Endodermal cell (in vitro differentiated cells): ENCODE results near the gene ZDHHC11. TPM values are rescaled to one million over a fixed set of nuclear protein-coding genes. Genes with fewer than 3 reads are reported as not detected.

Experiments used
- DNase-seq: peaks from one replicate; pipeline ENCODE4 v3.0.0-alpha.2; 2017
- H3K27ac ChIP-seq: 2 replicates; pipeline ENCODE4 v1.5.1; 2013; ENCODE audit warnings: mild to moderate bottlenecking, low read depth, low read length, moderate library complexity
- H3K27me3 ChIP-seq: 2 replicates; pipeline ENCODE4 v1.6.1; 2013; ENCODE audit warnings: mild to moderate bottlenecking, low read length, moderate library complexity; ENCODE audit not compliant: insufficient read depth, control insufficient read depth, poor library complexity, severe bottlenecking
- H3K36me3 ChIP-seq: 2 replicates; pipeline ENCODE4 v1.7.0; 2013; ENCODE audit warnings: mild to moderate bottlenecking, low read length, moderate library complexity; ENCODE audit not compliant: control insufficient read depth, insufficient read depth
- H3K4me1 ChIP-seq: one replicate; pipeline ENCODE4 v1.7.0; 2013; ENCODE audit warnings: low read length; ENCODE audit not compliant: control insufficient read depth, insufficient read depth
- H3K4me3 ChIP-seq: 2 replicates; pipeline ENCODE4 v1.5.1; 2013; ENCODE audit warnings: mild to moderate bottlenecking, low read length, moderate library complexity
- H3K9ac ChIP-seq: 2 replicates; pipeline ENCODE4 v1.6.1; 2013; ENCODE audit warnings: mild to moderate bottlenecking, low read length, moderate library complexity; ENCODE audit not compliant: poor library complexity, severe bottlenecking; ENCODE audit errors: extremely low read depth
- H3K9me3 ChIP-seq: 2 replicates; pipeline ENCODE4 v1.6.1; 2013; ENCODE audit warnings: mild to moderate bottlenecking, low read length, moderate library complexity; ENCODE audit not compliant: control insufficient read depth
- H3K27ac Mint-ChIP-seq: 2 replicates; pipeline ENCODE4 v1.8.0; 2020; ENCODE audit warnings: mixed read lengths
- H3K27me3 Mint-ChIP-seq: 2 replicates; pipeline ENCODE4 v1.8.0; 2021; ENCODE audit warnings: mild to moderate bottlenecking, mixed read lengths; ENCODE audit not compliant: insufficient read depth
- H3K36me3 Mint-ChIP-seq: 2 replicates; pipeline ENCODE4 v1.8.0; 2020; ENCODE audit warnings: low read depth, mixed read lengths
- H3K4me1 Mint-ChIP-seq: 2 replicates; pipeline ENCODE4 v1.8.0; 2020; ENCODE audit warnings: mixed read lengths
- H3K4me3 Mint-ChIP-seq: 2 replicates; pipeline ENCODE4 v1.8.0; 2020; ENCODE audit warnings: mild to moderate bottlenecking, moderate library complexity, mixed read lengths
- H3K9me3 Mint-ChIP-seq: 2 replicates; pipeline ENCODE4 v1.8.0; 2020; ENCODE audit warnings: mild to moderate bottlenecking, mixed read lengths
- CTCF ChIP-seq: fragments of 200-600 bp; sonication (generic); conservative IDR thresholded peaks from 2 replicates; pipeline ENCODE4 v1.5.0; 2021; ENCODE audit warnings: antibody characterized with exemption, mild to moderate bottlenecking
- WGBS, 2 experiments: methylation state at CpG; one replicate each; pipeline versions ENCODE4 v1.1.5 to v1.1.7; 2013; ENCODE audit warnings: missing lambda C conversion rate in 2 of 2, mixed read lengths in 1 of 2; ENCODE audit not compliant: insufficient coverage in 1 of 2, insufficient read length in 1 of 2; 5-methylcytosine and 5-hydroxymethylcytosine counted together
- total RNA-seq, 2 donors: library from RNA; stranded (reverse); fragmentation: NEBNext Ultra II Directional in 1 of 2; extraction: Animal tissue kit (Norgen Biotek cat#: 25700) in 1 of 2; gene quantifications; 2 replicates in 1 of 2; 3 replicates in 1 of 2; pipeline ENCODE4 v1.2.1, GENCODE V29; 2021

Gene ZDHHC11
- total RNA-seq, 2 donors from 2014 or later, result 10.6 to 28.9 TPM

GRCh38 chr5:758698-759053 lies 92.1 kb downstream of the ZDHHC11 start:
- H3K27ac Mint-ChIP-seq, result no peak overlapping the region
- H3K27me3 Mint-ChIP-seq, result peaks cover 7% of the 10 kb centered on the region
- H3K36me3 ChIP-seq, result no peaks in the 10 kb centered on the region
- WGBS, 2 experiments, result 97% methylated on average over 9 to 15 of the region's 15 CpGs
- no peak for DNase-seq
- peaks cover 4% of the 10 kb centered on the region for H3K4me1 ChIP-seq
- H3K36me3 Mint-ChIP-seq, result no peaks in the 10 kb centered on the region
- H3K4me3 Mint-ChIP-seq, result no peak overlapping the region
- no peak for TF ChIP-seq CTCF
- H3K27ac ChIP-seq, result peak overlapping the region; percentile 81
- H3K9ac ChIP-seq, result no peak overlapping the region
- no peak overlapping the region for H3K4me3 ChIP-seq
- H3K9me3 Mint-ChIP-seq, result peaks cover 2% of the 10 kb centered on the region
- no peaks in the 10 kb centered on the region for H3K27me3 ChIP-seq
- H3K4me1 Mint-ChIP-seq, result no peaks in the 10 kb centered on the region
- no peaks in the 10 kb centered on the region for H3K9me3 ChIP-seq

GRCh38 chr5:757931-758697 lies 92.7 kb downstream of the ZDHHC11 start:
- Mint-ChIP-seq H3K27me3 (peaks cover 7% of the 10 kb centered on the region), H3K9me3 (no peaks in the 10 kb centered on the region), H3K4me3 (no peak overlapping the region), H3K4me1 (no peaks in the 10 kb centered on the region), H3K27ac (no peak overlapping the region), H3K36me3 (no peaks in the 10 kb centered on the region)
- H3K9ac ChIP-seq, result no peak overlapping the region
- WGBS, 2 experiments, result 85 to 88% methylated on average over 15 to 21 of the region's 21 CpGs
- no peak for TF ChIP-seq CTCF
- H3K4me3 ChIP-seq, result no peak overlapping the region
- H3K27ac ChIP-seq, result peak overlapping the region; percentile 81
- DNase-seq, result peak; percentile 67
- H3K9me3 ChIP-seq, result no peaks in the 10 kb centered on the region
- no peaks in the 10 kb centered on the region for H3K27me3 ChIP-seq
- H3K4me1 ChIP-seq, result peaks cover 4% of the 10 kb centered on the region
- no peaks in the 10 kb centered on the region for H3K36me3 ChIP-seq

- H3K27me3 ChIP-seq, result no peaks in the 10 kb centered on the region
- peak overlapping the region; percentile 11 for H3K27ac Mint-ChIP-seq
- WGBS, 2 experiments, result 91 to 92% methylated on average over 10 to 15 of the region's 15 CpGs
- H3K4me1 Mint-ChIP-seq, result no peaks in the 10 kb centered on the region
- TF ChIP-seq CTCF, result no peak
- peaks cover 4% of the 10 kb centered on the region for H3K4me1 ChIP-seq
- no peaks in the 10 kb centered on the region for H3K36me3 ChIP-seq
- peaks cover 7% of the 10 kb centered on the region for H3K27me3 Mint-ChIP-seq
- no peak for DNase-seq
- H3K36me3 Mint-ChIP-seq, result no peaks in the 10 kb centered on the region
- H3K9me3 Mint-ChIP-seq, result no peaks in the 10 kb centered on the region
- no peak overlapping the region for H3K4me3 ChIP-seq
- H3K9me3 ChIP-seq, result no peaks in the 10 kb centered on the region
- H3K27ac ChIP-seq, result peak overlapping the region; percentile 81
- no peak overlapping the region for H3K4me3 Mint-ChIP-seq
- no peak overlapping the region for H3K9ac ChIP-seq
Measured at GRCh38 chr5:757346-757930, 93.3 kb downstream of the ZDHHC11 start.
